ENCODE measurements around the gene C12orf56. TPM values are rescaled to one million over a fixed set of nuclear protein-coding genes. Genes with fewer than 3 reads are reported as not detected.

C12orf56 gene, protein sequence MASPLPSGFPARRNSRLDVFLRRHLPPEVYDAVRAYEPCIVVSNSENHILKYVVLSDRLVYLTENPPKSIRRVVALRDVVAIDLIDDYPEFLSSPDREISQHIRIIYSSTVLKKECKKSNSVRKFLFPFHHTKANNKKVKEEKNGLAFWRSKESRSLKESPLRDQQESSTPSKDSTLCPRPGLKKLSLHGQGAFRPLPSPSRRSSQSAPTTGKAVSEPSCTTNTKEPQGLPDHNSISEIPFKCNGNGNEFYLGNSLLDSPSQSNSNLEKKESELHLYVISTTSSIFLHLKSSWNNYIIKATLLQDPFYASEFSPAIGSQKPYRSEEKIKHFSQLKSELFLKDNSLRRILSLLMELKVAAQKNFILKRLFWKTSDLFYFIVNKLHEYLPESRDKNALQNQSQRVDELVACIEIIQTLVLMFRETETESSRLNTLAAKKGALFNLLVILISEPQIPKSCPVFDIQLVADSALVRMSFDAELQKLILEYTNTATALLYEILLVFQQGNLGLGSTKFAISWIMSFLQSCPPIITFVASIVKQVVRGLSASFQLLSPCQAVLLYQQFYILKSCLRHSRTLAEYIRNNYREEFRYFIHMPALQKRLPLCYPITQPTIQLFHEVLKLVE
- polyA plus RNA-seq (2011; rRNA removed) = 0.22 and 0.37 TPM in 2 replicates
- polyA plus RNA-seq (2012; cell fraction: cytosol; rRNA removed) = 0.04 and 0.06 TPM in 2 replicates
- polyA plus RNA-seq (2012; cell fraction: nucleus; rRNA removed) = 0.08 and 0.12 TPM in 2 replicates
- 0.05 to 0.18 TPM in 2 of 3 replicates, not detected in the other for polyA plus RNA-seq (2017; fragmentation: RNase III; extraction: RNeasy Plus Mini Kit Qiagen cat#74134 plus additional on column Dnase treatment)
- 0.12 TPM in 1 of 2 replicates, not detected in the other for polyA minus RNA-seq (2011; rRNA and poly(A)+ RNA removed)

DNA sequence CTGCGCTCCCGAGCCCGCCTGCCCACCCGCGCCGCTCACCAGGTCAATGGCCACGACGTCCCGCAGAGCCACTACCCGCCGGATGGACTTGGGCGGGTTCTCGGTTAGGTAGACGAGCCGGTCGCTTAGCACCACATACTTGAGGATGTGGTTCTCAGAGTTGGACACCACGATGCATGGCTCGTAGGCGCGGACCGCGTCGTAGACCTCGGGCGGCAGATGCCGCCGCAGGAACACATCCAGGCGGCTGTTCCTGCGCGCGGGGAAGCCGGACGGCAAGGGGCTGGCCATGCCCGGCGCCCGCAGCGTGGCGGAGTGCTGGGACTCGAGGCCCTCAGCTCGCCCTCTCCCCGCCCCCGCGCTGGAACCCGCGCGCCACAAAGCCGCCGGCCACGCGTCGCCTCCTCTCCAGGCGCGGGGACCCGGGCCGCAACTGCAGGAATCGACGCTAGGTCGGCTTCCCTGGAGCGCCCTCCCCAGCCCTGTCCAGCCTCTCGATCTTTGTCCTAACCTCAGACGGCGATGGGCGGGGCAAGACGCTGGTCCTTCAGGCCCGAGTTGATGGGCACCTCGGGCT, at the start of gene C12orf56:
Gene C12orf56, minus strand, starts transcription at position 484 of the 577 bp plus-strand sequence. Its CDS starts 193 bp downstream, at position 291.
- POLR2A ChIA-PET = no interaction called here
- FAIRE-seq = no peak
- CTCF ChIA-PET = interaction anchor here (1.1 to 3.0 kb wide), 5 partner anchors 12 to 568 kb away, joined by 3 to 14 read pairs (median 4); no protein-coding TSS in a partner anchor
- TF ChIP-seq, protein P1, sequence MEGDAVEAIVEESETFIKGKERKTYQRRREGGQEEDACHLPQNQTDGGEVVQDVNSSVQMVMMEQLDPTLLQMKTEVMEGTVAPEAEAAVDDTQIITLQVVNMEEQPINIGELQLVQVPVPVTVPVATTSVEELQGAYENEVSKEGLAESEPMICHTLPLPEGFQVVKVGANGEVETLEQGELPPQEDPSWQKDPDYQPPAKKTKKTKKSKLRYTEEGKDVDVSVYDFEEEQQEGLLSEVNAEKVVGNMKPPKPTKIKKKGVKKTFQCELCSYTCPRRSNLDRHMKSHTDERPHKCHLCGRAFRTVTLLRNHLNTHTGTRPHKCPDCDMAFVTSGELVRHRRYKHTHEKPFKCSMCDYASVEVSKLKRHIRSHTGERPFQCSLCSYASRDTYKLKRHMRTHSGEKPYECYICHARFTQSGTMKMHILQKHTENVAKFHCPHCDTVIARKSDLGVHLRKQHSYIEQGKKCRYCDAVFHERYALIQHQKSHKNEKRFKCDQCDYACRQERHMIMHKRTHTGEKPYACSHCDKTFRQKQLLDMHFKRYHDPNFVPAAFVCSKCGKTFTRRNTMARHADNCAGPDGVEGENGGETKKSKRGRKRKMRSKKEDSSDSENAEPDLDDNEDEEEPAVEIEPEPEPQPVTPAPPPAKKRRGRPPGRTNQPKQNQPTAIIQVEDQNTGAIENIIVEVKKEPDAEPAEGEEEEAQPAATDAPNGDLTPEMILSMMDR (IDR thresholded peaks at IDR 0.05) = 0 out of 3 replicates have a peak, but pooled peaks have one; percentile 10
- TF ChIP-seq RAD21 (conservative IDR thresholded peaks at IDR 0.05 in 1 of 2, IDR thresholded peaks at IDR 0.05 in 1 of 2) (peak in 1 of 2 experiments; percentile 11; a peak in 1 of 5 replicates), HOXB5 (CRISPR knock-in tag; IDR thresholded peaks at IDR 0.05) (no peak), POLR2A (IDR thresholded peaks at IDR 0.05; ENCODE audit: low read length) (peak; percentile 50), ESRRA (IDR thresholded peaks at IDR 0.05; ENCODE audit: borderline replicate concordance, low read length) (no peak), CHD2 (IDR thresholded peaks at IDR 0.05; ENCODE audit: low read length, partially characterized antibody) (no peak)
- TF ChIP-seq, protein P2, sequence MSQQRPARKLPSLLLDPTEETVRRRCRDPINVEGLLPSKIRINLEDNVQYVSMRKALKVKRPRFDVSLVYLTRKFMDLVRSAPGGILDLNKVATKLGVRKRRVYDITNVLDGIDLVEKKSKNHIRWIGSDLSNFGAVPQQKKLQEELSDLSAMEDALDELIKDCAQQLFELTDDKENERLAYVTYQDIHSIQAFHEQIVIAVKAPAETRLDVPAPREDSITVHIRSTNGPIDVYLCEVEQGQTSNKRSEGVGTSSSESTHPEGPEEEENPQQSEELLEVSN (IDR thresholded peaks at IDR 0.05; ENCODE audit: borderline replicate concordance, low read depth) = peak; percentile 85
- TF ChIP-seq, protein P3, sequence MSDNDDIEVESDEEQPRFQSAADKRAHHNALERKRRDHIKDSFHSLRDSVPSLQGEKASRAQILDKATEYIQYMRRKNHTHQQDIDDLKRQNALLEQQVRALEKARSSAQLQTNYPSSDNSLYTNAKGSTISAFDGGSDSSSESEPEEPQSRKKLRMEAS (IDR thresholded peaks at IDR 0.05) = peak; percentile 77
- 21% methylated on average over 15 of the region's 66 CpGs for WGBS (ENCODE audit: missing lambda C conversion rate)
- peak; percentile 90 to 93 for ATAC-seq
- Histone ChIP-seq H3K4me2 (peak within 1 kb of the TSS; percentile 81), H3K9me3 (no peaks in the 10 kb centered on the region), H3K4me1 (no peaks in the 10 kb centered on the region), H3K27ac (peak within 1 kb of the TSS; percentile 61 to 83; a peak in 5 of 6 replicates), H3K4me3 (peak within 1 kb of the TSS; percentile 51)
- peak; percentile 63 to 84 for DNase-seq (ENCODE audit: low read depth in 1 of 2, low spot score in 1 of 2)

DNA sequence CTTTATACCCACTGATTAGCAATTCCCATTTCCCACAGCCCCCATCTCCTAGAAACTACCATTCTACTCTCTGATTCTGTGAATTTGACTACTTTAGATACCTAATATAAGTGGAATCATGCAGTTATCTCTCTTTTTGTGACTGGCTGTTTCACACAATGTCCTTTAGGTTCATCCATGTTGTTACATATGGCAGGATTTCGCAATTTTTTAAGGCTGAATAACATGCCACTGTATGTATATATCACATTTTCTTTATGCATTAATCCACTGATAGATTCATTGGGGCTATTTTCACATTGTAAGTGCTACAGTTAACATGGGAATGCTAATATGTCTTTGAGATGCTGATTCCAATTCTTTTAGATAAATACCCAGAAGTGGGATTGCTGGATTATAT, 49.5 kb upstream of the C12orf56 start:
- TF ChIP-seq, protein P4, sequence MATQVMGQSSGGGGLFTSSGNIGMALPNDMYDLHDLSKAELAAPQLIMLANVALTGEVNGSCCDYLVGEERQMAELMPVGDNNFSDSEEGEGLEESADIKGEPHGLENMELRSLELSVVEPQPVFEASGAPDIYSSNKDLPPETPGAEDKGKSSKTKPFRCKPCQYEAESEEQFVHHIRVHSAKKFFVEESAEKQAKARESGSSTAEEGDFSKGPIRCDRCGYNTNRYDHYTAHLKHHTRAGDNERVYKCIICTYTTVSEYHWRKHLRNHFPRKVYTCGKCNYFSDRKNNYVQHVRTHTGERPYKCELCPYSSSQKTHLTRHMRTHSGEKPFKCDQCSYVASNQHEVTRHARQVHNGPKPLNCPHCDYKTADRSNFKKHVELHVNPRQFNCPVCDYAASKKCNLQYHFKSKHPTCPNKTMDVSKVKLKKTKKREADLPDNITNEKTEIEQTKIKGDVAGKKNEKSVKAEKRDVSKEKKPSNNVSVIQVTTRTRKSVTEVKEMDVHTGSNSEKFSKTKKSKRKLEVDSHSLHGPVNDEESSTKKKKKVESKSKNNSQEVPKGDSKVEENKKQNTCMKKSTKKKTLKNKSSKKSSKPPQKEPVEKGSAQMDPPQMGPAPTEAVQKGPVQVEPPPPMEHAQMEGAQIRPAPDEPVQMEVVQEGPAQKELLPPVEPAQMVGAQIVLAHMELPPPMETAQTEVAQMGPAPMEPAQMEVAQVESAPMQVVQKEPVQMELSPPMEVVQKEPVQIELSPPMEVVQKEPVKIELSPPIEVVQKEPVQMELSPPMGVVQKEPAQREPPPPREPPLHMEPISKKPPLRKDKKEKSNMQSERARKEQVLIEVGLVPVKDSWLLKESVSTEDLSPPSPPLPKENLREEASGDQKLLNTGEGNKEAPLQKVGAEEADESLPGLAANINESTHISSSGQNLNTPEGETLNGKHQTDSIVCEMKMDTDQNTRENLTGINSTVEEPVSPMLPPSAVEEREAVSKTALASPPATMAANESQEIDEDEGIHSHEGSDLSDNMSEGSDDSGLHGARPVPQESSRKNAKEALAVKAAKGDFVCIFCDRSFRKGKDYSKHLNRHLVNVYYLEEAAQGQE (IDR thresholded peaks at IDR 0.05) = no peak
- TF ChIP-seq CEBPB (IDR thresholded peaks at IDR 0.05) = peak in 1 of 2 experiments; percentile 66; a peak in 3 of 4 replicates
- no peak for TF ChIP-seq EP300 (IDR thresholded peaks at IDR 0.05)
- WGBS (ENCODE audit: missing lambda C conversion rate) = 89% methylated on average over 1 of the region's 1 CpG
- no peak for FAIRE-seq
- ATAC-seq = no peak
- H3K27ac ChIP-seq = no peak overlapping the region
- ChIA-PET POLR2A (no interaction called here), CTCF (no interaction called here)
- H3K9me3 ChIP-seq = no peaks in the 10 kb centered on the region
- H3K4me2 ChIP-seq = no peak overlapping the region
- no peak overlapping the region for H3K4me3 ChIP-seq
- H3K4me1 ChIP-seq = no peaks in the 10 kb centered on the region
- no peak for DNase-seq (ENCODE audit: low read depth in 1 of 2, low spot score in 1 of 2)

DNA sequence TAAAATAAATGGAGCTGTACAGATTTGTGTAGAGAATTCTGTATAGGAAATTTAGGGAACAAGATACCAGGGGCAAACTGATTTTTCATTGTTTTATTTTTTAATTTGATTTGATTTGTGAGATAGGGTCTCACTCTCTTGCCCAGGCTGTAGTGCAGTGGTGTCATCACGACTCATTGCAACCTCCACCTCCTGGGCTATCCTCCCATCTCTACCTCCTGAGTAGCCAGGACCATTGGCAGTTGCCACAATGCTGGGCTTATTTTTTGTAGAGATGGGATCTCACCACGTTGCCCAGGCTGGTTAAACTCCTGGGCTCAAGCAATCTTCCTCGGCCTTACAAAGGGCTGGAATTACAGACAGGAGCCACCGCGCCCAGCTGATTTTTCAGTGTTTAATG, 43.4 kb upstream of the C12orf56 start:
- Histone ChIP-seq H3K4me1 (peaks cover 5% of the 10 kb centered on the region; the same call in 1 of the 3 replicates), H3K9me3 (no peaks in the 10 kb centered on the region), H3K4me3 (no peak overlapping the region), H3K4me2 (no peak overlapping the region), H3K27ac (no peak overlapping the region)
- FAIRE-seq (no peak), ATAC-seq (no peak), DNase-seq (ENCODE audit: low read depth in 1 of 2, low spot score in 1 of 2) (no peak)
- ChIA-PET CTCF (no interaction called here), POLR2A (no interaction called here)
- 88% methylated on average over 5 of the region's 5 CpGs for WGBS (ENCODE audit: missing lambda C conversion rate)
- TF ChIP-seq CBX8 (IDR thresholded peaks at IDR 0.05) (no peak), EP300 (IDR thresholded peaks at IDR 0.05) (no peak), EHMT2 (IDR thresholded peaks at IDR 0.05; ENCODE audit: low read depth) (no peak), ZSCAN20 (CRISPR knock-in tag; IDR thresholded peaks at IDR 0.05) (no peak), CHD2 (IDR thresholded peaks at IDR 0.05; ENCODE audit: low read length, partially characterized antibody) (no peak), CHD4 (IDR thresholded peaks at IDR 0.05; ENCODE audit: borderline replicate concordance) (no peak), HDAC2 (IDR thresholded peaks at IDR 0.05) (no peak), MYC (IDR thresholded peaks at IDR 0.05; ENCODE audit: borderline replicate concordance, low read length) (no peak), FOSL2 (IDR thresholded peaks at IDR 0.05) (no peak), FOSL2 (CRISPR knock-in tag; IDR thresholded peaks at IDR 0.05) (no peak), ZFP36 (IDR thresholded peaks at IDR 0.05; ENCODE audit: borderline replicate concordance, partially characterized antibody) (no peak), HOXB5 (CRISPR knock-in tag; IDR thresholded peaks at IDR 0.05) (no peak)
- TF ChIP-seq, protein P5, sequence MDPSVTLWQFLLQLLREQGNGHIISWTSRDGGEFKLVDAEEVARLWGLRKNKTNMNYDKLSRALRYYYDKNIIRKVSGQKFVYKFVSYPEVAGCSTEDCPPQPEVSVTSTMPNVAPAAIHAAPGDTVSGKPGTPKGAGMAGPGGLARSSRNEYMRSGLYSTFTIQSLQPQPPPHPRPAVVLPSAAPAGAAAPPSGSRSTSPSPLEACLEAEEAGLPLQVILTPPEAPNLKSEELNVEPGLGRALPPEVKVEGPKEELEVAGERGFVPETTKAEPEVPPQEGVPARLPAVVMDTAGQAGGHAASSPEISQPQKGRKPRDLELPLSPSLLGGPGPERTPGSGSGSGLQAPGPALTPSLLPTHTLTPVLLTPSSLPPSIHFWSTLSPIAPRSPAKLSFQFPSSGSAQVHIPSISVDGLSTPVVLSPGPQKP (IDR thresholded peaks at IDR 0.05; ENCODE audit: low read depth, low read length) = no peak

All from A549 (cell line).